ENCODE results near the gene ASB1.

DNA sequence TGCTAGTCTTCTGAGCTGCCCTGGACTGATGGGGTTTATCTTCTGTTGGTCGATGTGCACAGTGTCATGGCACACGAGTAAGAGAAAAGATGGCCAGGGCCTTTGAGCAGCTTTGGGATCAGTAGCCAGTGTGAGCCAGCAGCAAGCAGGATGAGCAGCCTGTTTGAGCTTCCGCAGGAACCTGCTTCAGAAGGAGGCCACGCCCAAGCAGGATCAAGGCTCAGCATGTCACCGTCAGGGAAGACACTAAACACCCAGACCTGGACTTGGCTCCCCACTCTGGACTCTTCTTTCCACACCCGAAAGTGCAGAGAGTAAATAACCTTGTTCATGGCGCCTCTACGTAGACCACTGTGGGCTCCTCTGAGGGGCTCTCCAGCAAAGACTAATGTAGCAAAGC is 25.2 kb upstream of the ASB1 start:
- TF ChIP-seq, protein P1, sequence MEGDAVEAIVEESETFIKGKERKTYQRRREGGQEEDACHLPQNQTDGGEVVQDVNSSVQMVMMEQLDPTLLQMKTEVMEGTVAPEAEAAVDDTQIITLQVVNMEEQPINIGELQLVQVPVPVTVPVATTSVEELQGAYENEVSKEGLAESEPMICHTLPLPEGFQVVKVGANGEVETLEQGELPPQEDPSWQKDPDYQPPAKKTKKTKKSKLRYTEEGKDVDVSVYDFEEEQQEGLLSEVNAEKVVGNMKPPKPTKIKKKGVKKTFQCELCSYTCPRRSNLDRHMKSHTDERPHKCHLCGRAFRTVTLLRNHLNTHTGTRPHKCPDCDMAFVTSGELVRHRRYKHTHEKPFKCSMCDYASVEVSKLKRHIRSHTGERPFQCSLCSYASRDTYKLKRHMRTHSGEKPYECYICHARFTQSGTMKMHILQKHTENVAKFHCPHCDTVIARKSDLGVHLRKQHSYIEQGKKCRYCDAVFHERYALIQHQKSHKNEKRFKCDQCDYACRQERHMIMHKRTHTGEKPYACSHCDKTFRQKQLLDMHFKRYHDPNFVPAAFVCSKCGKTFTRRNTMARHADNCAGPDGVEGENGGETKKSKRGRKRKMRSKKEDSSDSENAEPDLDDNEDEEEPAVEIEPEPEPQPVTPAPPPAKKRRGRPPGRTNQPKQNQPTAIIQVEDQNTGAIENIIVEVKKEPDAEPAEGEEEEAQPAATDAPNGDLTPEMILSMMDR (IDR thresholded peaks at IDR 0.05) = no peak
- no peak for TF ChIP-seq POLR2A (IDR thresholded peaks at IDR 0.05)

All from esophagus squamous epithelium (tissue), 4 donors.